Measurements from ENCODE around the gene SRMS. TPM values are rescaled to one million over a fixed set of nuclear protein-coding genes. Genes with fewer than 3 reads are reported as not detected.

Gene SRMS, protein sequence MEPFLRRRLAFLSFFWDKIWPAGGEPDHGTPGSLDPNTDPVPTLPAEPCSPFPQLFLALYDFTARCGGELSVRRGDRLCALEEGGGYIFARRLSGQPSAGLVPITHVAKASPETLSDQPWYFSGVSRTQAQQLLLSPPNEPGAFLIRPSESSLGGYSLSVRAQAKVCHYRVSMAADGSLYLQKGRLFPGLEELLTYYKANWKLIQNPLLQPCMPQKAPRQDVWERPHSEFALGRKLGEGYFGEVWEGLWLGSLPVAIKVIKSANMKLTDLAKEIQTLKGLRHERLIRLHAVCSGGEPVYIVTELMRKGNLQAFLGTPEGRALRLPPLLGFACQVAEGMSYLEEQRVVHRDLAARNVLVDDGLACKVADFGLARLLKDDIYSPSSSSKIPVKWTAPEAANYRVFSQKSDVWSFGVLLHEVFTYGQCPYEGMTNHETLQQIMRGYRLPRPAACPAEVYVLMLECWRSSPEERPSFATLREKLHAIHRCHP
- not detected in 2 replicates for total RNA-seq

DNA sequence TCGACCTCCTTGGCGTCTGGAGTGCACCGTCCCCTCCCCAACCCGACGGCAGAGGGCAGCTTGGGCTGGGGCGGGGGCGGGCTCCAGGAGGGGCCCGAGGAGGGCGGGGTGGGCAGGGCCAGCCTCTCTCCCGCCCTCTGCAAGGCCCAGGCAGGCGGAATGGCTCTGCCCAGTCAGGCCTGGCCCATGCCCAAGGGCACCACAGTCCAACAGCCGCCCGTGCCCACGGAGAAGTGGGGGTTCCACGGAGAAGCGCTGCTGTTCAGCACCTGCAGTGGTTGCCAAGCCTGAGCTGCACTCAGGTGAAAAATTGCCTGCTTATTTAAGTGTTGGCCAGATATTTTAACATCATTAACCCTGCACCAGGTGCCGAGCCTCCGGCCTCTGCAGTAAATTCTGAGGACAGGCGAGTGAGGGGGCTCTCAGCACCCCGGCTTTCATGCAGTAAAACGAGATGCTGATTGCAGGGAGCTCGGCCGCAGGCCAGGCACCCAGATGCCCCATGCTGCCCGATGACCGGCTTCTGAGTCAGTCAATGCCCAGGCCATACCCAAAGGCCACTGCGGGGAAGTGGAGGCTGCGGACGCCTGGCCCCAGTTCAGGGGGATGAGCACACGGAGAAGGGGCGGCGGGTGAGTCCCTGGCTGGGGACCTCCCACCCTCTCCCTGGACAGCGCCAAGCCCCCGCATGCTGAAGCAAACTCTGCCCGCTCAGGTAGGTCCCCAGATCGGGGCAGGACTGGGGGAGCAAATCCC lies at the start of gene SRMS:
SRMS (minus strand) TSS at position 25 of the 756 bp plus-strand sequence. CDS start 286 bp downstream, outside the sequence.
- DNase-seq: no peak

DNA sequence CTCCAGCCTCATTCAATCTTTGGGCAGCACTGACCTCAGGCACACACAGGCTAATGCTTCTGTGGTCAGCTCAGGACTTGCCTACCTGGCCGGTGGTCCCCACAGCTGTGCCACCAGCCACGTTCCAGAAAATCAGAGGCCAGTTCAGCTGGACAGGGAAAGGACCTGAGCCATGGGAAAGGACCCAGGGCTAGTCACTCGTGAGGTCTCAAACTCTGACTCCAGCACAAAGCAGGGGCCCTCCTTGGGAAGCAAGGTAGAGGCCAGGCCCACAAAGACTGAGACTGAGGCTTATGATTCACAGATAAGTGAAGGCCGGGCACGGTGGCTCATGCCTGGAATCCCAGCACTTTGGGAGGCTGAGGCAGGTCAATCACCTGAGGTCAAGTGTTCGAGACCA lies 48.9 kb upstream of the SRMS start:
- no peak for DNase-seq

DNA sequence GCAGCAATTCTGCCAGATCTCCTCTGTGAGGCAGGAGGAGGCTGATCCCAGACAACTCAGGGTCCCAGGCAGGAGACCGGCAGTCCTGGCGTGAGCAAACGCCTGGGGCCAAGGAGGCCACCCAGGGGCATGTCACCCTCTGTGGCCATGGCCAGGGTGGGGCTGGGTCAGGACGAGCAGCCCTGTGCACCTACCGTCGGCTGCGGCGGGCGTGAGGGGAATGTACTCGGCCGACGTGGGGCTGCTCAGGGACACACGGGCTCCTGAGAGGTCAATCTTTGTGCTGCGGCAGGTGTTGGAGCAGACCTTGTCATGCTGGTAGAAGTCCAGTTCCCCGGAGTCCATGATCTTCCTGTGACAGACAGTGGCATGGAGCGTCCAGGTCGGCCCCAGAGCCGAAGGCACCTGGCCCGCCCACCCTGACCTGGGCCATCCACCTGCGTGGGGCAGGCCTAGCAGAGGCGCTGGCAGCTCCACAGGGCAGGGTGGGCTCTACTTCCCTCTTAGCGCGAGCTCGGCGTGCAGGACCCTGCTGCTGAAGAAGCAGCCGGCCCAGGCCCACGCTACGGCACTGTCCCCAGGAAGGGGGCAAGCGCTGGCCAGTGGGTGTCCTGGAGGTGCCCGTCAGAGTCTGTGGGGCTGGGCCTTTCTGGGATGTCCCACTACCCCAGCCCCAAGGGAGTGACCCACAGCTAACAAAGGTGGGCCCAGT lies 48.0 kb upstream of the SRMS start:
- DNase-seq: no peak

DNA sequence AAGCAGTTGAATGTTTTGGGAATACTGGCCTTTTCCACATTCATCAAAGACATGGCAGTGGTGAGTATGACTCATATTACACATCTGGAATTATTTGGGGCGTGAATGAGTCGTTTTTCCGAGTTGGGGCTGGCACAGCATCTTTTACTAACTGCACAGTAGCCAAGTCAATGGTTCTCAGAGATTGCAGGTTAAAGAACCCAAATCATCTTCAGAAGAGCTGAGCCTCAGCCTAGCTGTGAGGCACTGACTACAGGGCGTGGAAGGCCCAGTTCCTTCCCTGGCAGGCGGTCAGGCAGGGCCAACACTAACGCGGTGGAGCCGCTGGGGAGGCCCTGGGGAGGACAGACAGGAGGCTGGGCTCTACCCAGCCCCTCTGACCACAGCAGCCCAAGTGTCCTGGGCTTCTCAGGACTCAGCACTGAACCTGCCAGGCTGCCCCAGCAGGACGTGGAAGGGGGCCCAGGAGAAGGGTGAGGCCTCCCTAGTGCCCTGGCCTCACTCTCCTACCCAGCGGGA lies 46.6 kb upstream of the SRMS start:
- no peak for DNase-seq

DNA sequence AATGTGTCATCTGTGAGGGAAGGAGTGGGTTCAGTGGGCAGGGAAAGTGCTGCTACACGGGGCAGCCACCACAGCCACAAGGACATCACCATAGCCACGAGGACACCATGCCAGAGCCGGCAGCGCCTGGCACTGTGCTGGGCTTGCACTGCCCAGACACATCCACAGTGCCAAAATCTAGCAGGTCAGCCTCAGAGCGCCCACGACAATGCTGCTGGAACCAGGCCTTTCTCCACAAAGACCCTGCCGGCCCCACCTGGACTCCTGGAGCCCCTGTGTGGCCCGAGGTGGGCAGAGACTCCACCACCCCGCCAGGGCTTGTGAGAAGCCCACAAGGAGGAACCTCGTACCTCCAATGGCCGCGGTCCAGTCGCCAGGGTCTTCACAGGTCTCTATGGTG lies 45.1 kb upstream of the SRMS start:
- DNase-seq: no peak

DNA sequence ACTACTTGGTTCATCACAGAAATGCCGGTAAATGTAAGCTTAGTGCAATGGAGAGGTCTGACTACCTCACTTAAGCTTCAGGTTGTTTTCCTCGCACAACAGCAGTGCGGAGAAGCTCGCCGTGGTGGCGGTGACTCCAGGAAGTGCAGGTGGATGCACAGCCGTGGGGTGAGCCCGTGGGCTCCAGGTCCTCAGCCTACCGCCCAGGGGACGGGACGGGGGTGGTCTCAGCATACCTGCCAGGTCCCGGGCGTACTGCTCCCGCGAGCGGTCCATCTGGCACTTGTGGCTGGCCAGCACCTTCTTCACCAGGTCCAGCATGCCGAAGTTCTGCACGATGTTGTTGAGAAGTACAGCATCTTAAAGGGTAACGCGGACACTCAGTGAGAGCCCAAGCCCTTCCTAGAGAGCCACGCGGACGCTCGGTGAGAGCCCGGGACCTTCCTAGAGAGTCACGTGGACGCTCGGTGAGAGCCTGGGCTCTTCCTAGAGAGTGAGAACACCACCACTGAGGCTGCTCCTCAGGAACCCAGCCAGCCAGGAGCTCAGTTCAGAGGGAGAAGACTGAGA lies 44.3 kb upstream of the SRMS start:
- no peak for DNase-seq

DNA sequence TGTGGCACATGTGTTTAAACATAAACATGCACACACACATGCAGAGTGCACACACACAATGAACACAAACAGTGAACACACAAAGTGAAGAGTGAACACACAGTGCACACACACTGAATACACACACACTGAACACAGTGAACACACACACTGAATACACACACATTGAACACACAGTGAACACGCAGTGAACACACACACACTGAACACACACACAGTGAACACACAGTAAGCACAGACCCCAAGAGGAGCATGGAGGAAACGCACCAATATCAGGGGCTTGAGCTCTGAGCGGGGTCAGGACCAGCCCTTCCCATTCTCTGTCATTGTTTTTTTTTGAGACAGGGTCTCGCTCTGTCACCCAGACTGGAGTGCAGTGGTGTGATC lies 43.6 kb upstream of the SRMS start:
- no peak for DNase-seq

DNA sequence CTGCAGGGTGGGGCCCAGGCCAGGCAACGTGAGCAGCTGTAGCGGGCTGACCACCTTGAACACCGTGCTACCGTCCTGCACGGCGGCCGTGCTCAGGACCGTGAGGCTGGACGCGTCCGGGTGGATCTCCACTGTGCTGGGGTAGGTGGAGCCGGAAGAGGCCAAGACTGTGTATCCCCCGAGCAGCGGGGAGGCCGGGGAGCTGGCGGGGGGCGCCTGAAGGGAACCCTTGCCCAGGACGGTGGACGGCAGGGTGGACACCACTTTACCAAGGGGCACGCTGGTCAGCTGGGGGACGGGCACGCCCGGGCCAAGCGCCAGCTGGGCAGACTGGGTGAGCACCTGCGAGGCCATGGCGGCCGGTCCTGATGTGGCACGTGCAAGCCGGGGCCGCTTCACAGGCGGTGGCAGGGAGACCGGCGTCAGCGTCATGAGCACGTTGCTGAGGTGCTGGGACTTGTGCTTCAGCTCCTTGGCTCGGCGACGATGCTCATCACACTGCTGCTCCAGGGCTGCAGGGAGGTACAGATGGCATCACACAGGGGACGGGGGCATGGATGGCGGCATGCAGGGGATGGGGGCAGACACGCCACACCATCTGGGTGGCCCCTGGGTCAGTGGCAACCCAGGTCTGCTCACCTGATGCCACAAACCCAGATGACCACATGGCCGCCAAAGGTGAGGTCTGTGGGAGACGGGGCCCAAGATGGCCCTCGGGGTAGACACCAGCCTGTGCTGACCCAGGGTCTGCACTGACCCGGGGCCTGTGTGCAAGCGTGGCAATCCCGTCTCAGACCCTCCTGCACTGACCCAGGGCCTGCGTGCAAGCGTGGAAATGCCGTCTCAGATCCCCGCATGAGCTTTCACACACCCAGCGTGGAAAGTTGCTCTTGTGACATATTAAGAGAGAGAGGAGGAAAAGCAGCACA lies 42.9 kb upstream of the SRMS start:
- DNase-seq: no peak

DNA sequence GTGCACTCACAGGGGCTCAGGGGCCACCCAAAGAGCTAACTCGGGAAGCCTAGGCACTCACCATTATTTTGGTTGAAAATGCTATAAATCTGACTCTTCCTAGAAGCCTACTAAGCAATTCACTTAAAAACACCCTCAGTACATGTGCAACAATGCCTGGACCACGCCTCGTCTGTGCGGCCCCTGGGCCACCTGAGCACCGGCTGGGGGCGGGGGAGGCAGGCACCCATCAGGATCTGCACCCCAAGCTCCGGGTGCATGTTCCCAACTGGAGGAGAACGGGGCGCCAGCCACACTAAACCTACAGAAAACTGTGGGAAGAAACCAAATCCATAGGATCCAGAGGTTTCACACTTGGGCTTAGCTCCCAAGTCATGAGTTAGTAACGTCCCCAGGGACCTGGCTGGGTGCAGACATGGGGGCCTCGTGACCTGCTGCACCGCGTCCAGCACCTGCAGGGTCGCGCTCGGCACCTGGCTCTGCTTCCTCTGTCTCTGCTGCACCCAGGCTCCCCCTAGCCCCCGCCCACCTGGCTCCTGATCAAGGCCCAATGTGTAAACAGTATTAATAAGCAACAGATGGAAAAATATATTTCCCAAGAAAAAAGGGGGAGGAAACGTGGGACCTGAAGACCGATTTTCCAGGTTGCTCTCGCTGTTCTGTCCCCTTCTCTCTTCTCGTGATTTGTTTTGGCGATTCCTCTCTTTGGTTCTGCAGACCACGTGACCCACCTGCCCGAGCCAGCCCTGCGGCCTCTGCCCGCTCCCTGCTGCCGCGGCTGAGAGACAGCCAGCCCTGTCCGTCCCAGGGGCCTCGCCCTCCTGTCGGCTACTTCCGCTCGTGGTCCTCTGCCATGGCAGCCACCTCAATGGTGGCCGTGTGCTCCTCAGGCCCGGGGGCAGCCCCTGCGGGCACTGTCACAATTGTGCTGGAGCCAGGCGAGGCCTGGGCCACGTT lies 42.0 kb upstream of the SRMS start:
- no peak for DNase-seq

DNA sequence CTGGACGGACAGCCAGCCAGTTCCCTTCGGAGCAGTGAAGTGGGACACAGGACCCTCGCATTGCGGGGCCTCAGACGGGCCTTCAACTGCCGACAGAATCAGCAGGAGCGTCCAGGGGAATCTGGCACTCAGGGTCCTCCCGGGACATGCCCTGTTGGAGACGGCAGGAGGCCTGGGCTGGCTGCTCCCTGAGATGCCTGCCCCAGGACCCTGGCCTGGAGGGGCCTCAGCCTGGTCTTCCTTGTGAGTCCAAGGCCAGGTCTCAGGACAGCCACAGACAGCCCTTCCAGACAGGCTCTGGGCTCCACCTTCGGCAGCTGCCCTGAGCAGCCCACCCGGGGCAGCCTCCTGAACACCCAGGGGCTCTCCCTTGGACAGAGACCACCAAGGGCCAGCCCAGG lies 41.1 kb upstream of the SRMS start:
- no peak for DNase-seq

DNA sequence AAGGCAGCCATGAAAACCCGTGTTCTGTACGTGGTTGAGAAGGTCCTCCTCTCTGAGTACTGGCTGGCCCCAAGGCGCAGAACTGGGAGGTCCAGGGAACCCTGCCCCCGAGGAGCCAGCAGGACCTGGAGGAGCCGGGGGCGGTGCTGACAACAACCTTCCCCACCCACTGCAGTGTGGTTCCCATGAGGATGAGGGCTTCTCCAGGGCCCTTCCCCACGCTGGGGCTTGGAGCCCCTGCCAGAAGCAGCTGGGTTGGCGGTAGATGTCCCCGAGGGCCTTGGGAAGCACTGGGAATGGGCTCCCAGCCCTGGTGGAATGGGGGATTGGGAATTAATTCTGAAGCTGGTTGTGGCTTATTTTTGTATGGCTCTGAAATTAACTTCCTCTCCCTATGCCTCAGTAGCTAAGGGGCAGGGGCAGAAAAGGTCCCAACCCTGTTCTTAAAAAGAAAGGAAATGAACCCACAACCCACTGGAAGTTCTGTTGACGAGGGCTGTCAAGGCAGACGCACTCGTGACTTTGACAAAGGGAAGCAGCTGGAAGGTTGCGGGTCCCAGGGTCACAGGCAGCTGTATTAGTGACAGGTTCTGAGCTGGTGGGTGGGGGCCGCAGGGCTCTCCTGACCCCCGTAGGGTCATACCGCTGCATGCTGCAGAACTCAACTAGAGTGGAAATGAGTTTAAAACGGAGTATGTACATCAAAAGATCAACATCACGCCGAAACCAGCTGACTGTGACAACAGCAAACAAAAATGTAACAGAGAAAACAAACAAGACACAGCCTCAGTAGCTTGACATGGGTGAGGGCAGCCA lies 40.4 kb upstream of the SRMS start:
- no peak for DNase-seq

DNA sequence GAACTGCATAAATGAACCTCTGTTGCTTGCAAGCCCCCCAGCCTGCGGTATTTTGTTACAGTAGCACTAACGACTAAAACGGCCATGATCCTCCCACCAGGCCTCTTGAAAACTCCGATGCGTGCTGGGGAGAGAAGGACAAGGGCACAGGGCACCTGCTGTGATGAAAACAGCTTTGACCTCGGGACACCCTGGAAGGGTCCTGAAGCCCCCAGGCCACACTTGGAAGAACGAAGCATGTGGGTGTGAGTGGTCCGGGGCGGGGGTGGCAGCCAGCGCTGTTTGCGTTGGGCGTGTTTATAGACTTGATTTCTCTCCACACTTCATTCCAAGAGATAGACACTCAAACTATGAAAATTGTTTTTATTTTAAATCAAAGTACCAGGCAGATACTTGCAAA lies 39.7 kb upstream of the SRMS start:
- DNase-seq: no peak

DNA sequence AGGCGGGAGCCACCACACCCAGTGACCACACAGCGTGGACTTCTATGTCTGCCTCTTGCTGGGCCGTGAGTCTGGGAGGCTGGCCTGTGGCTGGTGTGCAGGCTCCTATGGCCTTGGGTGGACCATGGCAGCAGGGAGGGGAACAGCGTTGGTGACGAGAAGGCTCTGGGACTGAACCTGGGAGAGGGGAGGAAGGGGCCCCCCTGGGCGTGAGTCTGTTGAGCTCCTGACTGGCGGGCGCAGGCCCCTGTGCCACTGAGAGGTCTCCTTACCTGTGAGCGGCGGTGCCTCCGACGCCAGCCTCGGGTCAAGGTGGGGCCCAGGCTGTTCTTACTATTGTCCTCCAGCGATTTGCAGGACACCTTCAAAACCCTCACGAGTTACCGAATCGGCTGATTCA lies 39.2 kb upstream of the SRMS start:
- no peak for DNase-seq

DNA sequence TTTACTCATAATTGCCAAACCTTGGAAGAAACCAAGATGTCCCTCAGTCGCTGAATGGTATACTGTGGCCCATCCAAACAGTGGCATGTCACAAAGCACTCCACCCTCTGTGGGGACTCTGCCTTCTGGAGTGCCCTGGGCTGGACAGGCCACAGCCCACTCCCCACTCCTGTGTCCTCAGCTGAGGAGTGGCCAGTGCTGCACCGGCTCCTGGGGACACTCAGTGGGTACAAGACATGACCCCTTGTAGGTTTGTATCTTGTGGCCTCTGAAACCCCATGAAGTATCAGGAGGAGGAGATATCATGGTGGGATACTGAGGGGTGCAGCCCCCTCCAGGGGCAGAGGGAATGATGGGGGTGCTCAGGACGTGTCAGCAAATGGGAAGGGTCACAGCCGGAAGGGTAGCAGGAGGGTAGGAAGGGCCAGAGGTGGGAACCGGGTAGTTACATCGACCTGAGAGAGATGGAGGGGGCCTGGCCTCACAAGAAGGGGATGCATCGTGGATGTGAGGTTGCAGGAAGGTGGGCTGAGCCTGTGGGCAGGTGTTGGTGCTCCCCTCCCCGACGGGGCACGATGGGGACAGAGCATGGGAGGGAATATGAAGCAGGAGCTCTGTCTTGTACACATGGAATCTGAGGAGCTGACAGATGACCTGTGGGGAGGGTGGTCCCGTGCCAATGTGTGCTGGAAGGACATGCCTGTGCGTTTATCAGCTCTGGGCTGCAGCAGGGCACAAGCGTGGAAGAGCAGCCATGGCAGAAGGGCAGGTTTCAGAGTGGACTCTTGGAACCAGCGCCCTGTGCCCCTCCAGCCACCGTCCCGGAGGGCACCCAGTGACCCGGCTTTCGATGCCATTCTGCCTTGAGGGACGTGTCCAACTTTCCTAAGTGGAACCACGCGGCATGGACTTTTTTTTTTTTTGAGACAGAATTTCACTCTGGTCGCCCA lies 38.3 kb upstream of the SRMS start:
- DNase-seq: no peak

DNA sequence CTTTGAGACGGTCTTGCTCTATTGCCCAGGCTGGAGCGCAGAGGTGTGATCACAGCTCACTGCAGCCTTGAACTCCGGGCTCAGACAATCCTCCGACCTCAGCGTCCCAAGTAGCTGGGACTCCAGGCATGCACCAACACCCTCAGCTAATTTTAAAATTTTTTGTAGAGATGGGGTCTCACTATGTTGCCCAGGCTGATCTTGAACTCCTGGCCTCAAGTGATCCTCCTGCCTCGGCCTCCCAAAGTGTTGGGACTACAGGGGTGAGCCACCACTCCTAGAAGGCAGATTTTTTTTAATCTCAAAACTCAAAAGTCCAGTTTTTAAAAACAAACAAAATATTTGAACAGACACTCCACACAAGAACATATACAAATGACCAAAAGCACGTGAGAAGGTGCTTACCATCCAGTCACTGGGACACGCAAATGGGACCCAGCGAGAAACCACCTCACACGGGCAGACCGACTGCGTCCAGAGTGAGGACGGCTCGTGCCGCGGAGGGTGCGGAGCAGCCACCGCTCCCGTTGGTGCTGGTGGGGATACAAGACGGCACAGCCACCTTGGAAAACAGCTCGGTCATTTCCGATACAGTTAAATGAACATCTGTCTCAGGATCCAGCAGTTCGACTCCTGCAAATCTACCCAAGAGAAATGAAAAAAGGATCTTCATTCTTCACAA lies 35.0 kb upstream of the SRMS start:
- DNase-seq: no peak

DNA sequence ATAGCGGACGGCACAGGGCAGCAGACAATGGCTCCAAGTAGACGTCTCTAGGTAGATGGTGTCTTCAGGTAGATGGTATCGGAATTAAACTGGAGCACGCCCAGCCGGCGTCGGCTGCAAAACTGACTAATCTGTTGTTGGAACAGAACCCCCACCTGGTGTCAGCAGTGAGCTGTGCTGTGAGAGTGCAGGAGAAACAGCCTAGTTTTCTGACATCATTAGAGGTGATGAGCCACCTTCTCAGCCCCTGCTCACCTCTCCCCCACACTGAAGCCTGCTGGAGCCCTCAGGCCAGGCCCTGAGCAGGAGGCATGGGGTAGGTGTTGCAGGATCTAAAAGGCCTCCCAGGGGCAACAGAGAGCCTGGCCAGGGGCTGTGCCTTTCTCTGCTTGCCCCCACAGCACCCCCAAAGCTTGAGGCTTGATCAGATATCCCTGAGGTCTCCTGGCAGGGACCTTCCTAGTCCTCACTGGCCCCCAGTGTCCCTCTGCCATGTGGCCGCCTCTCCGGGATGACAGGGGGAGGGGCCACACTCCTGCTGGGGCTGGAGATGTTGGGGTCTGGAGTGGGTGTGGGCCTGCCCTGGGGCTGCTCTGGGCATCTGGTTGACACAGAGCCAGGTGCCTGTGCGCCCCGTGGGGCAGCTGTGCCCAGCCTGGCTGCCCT lies 33.4 kb upstream of the SRMS start:
- peak; percentile 70 for DNase-seq

Measured in dermis blood vessel endothelial cell (primary cell).